Tibial artery (tissue), 4 donors: ENCODE results near the gene OGFR.

Source experiments
- DNase-seq, 2 donors: peaks; one replicate each; pipeline ENCODE4 v3.0.0-alpha.2; 2019
- H3K27ac ChIP-seq, 2 donors: fragments of 200-600 bp; sonication (generic) in 1 of 2; 1 replicate in 1 of 2; 2 replicates in 1 of 2; pipeline ENCODE4 v1.5.1; 2018 to 2019; ENCODE audit warnings: mild to moderate bottlenecking in 1 of 2
- H3K27me3 ChIP-seq, 2 donors: fragments of 200-600 bp; sonication (generic) in 1 of 2; one replicate each; pipeline versions ENCODE4 v1.5.1 to v1.6.0; 2016 to 2019
- H3K36me3 ChIP-seq, 3 donors: fragments of 200-600 bp; sonication (generic) in 2 of 3; one replicate each; pipeline ENCODE4 v1.5.1; 2016 to 2019; ENCODE audit warnings: mild to moderate bottlenecking in 2 of 3
- H3K4me1 ChIP-seq, 4 donors: fragments of 200-600 bp; sonication (generic) in 2 of 4; 1 replicate in 3 of 4; 2 replicates in 1 of 4; pipeline ENCODE4 v1.5.1; 2016 to 2019
- H3K4me3 ChIP-seq, 2 donors: fragments of 200-600 bp; sonication (generic) in 1 of 2; 1 replicate in 1 of 2; 2 replicates in 1 of 2; pipeline ENCODE4 v1.5.1; 2018 to 2019; ENCODE audit warnings: mild to moderate bottlenecking in 2 of 2
- H3K9me3 ChIP-seq, 3 donors: fragments of 200-600 bp; sonication (generic) in 1 of 3; one replicate each; pipeline ENCODE4 v1.5.1; 2016 to 2019
- CTCF ChIP-seq, 2 experiments: fragments of 200-600 bp in 1 of 2; fragments of 450-650 bp in 1 of 2; IDR thresholded peaks; one replicate each; pipeline ENCODE4 v1.5.1; 2017 to 2019; ENCODE audit warnings: antibody characterized with exemption in 2 of 2, mild to moderate bottlenecking in 1 of 2, moderate library complexity in 1 of 2
- intact Hi-C: fragments of 100-400 bp; cut with DNase I; formaldehyde crosslinking; loops from one replicate; pipeline ENCODE4 v1.15.0; 2023; ENCODE audit warnings: low total_unique reads

Gene OGFR

GRCh38 chr20:62773845-62774714 lies 30.6 kb upstream of the OGFR start:
- no peak overlapping the region for H3K4me3 ChIP-seq
- no peaks in the 10 kb centered on the region for H3K36me3 ChIP-seq
- H3K9me3 ChIP-seq, result no peaks in the 10 kb centered on the region
- TF ChIP-seq CTCF (IDR thresholded peaks at IDR 0.05), result no peak
- no peak for DNase-seq
- no peaks in the 10 kb centered on the region for H3K4me1 ChIP-seq
- H3K27me3 ChIP-seq, result peaks cover 0 to 91% of the 10 kb centered on the region in 2 donors
- H3K27ac ChIP-seq, result no peak overlapping the region
- intact Hi-C loops, result no loop called here

DNA sequence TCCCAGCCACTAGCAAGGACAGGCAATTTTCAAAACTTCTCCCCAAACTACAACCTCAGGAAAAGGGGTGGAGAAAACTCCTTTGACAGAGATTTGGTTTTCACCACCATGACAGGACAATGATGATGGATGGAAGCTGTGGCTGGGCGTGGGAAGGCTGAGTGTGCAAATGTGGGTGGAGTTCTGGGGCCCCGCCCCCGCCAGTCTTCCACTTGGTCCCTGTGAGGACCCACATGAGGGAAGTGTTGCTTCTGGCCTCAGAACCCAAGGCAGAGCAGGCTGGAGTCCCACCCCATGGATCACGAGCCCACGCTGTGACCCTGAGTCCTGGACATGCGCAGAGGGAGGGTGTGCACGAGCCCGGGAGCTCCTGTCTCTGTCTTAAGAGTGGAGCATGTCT lies 29.9 kb upstream of the OGFR start:
- Histone ChIP-seq H3K36me3 (no peaks in the 10 kb centered on the region), H3K27ac (no peak overlapping the region), H3K27me3 (peaks cover 0 to 89% of the 10 kb centered on the region in 2 donors), H3K4me1 (no peaks in the 10 kb centered on the region), H3K9me3 (no peaks in the 10 kb centered on the region), H3K4me3 (no peak overlapping the region)
- intact Hi-C loops, result no loop called here
- no peak for DNase-seq
- no peak for TF ChIP-seq CTCF (IDR thresholded peaks at IDR 0.05)

DNA sequence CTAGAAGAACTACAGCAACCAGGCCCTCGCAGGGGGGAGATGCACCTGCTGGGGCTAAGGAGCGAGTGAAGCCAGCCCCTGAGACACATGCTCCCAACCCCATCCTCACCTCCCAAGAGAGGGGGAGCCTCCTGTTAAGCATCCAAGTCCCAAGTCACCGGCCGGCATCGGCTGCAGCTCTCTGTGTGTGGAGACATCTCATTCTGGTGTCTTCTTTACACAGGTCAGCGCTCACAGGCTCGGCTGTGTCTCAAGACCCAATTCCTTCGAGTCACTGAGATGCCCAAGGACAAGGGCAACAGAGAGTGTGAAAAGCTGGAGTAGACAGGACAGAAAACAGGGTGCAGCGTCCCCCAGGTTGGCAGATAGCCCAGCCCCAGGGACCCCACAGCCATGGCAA lies 29.4 kb upstream of the OGFR start:
- Histone ChIP-seq H3K4me1 (no peaks in the 10 kb centered on the region), H3K9me3 (no peaks in the 10 kb centered on the region), H3K4me3 (no peak overlapping the region), H3K27me3 (peaks cover 0 to 89% of the 10 kb centered on the region in 2 donors), H3K36me3 (no peaks in the 10 kb centered on the region), H3K27ac (no peak overlapping the region)
- intact Hi-C loops, result no loop called here
- DNase-seq, result no peak
- TF ChIP-seq CTCF (IDR thresholded peaks at IDR 0.05), result no peak

DNA sequence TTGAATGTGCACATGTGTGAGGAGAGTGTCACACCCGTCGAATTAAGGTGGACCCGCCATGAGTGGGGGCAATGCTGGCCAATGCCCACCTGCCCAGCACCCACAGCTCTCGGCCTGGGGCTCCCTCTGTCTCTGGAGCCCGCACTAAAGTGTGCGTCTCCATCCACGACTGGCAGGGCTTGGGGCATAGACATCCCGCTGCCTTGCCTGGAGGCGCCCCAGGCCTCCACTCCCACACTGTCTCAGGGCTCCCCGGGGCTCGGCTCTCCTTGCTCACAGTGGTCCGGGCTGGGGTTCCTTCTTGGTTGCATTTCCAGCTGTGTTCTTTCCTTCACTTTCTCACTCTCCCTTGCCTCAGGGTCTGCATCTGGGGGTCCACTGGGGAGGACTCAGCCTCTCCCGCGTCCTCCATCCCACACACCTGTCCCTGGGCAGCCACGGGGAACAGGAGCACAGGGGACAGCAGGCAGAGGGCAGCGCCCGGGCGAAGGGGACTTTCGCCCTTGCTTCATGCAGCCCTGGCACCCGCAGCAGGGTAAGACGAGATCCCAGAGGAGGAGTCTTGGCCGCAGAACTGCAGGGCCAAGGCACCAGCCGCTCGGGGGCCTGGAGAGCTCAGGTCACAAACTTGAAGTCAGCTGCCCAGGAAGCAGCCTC lies 28.5 kb upstream of the OGFR start:
- Histone ChIP-seq H3K4me3 (no peak overlapping the region), H3K27ac (no peak overlapping the region)
- intact Hi-C loops, result no loop called here

More for the DNA sequence above, 28.5 kb upstream of the OGFR start:
- H3K36me3 ChIP-seq, result no peaks in the 10 kb centered on the region
- no peak for TF ChIP-seq CTCF (IDR thresholded peaks at IDR 0.05)
- no peaks in the 10 kb centered on the region for H3K4me1 ChIP-seq
- no peak for DNase-seq
- H3K9me3 ChIP-seq, result no peaks in the 10 kb centered on the region
- peaks cover 0 to 82% of the 10 kb centered on the region in 2 donors for H3K27me3 ChIP-seq
